Vagina (tissue), 2 donors: ENCODE results near the gene WDR37.

Experiments
- POLR2A ChIP-seq, 2 donors: fragments of 450-650 bp; IDR thresholded peaks; one replicate each; pipeline ENCODE4 v1.6.1; 2017; ENCODE audit warnings: antibody characterized with exemption in 2 of 2, mild to moderate bottlenecking in 2 of 2, moderate library complexity in 2 of 2
- TF ChIP-seq, protein P1 (sequence below), 3 experiments: fragments of 450-650 bp in 2 of 3; fragments of 200-600 bp in 1 of 3; sonication (generic) in 1 of 3; IDR thresholded peaks; one replicate each; pipeline ENCODE4 v1.5.1; 2017 to 2019; ENCODE audit warnings: antibody characterized with exemption in 3 of 3, mild to moderate bottlenecking in 2 of 3, moderate library complexity in 2 of 3

GRCh38 chr10:1024103-1024502, 32.1 kb upstream of the WDR37 start:
- TF ChIP-seq, protein P1, sequence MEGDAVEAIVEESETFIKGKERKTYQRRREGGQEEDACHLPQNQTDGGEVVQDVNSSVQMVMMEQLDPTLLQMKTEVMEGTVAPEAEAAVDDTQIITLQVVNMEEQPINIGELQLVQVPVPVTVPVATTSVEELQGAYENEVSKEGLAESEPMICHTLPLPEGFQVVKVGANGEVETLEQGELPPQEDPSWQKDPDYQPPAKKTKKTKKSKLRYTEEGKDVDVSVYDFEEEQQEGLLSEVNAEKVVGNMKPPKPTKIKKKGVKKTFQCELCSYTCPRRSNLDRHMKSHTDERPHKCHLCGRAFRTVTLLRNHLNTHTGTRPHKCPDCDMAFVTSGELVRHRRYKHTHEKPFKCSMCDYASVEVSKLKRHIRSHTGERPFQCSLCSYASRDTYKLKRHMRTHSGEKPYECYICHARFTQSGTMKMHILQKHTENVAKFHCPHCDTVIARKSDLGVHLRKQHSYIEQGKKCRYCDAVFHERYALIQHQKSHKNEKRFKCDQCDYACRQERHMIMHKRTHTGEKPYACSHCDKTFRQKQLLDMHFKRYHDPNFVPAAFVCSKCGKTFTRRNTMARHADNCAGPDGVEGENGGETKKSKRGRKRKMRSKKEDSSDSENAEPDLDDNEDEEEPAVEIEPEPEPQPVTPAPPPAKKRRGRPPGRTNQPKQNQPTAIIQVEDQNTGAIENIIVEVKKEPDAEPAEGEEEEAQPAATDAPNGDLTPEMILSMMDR (IDR thresholded peaks at IDR 0.05) = no peak
- TF ChIP-seq POLR2A (IDR thresholded peaks at IDR 0.05) = no peak
